Testis (tissue), 3 donors: ENCODE data around the gene EXOC4. TPM values are rescaled to one million over a fixed set of nuclear protein-coding genes. Genes with fewer than 3 reads are reported as not detected.

Experiments used
- DNase-seq: peaks from one replicate; pipeline ENCODE4 v3.0.0-alpha.2; 2019
- H3K27ac ChIP-seq, 2 donors: fragments of 200-600 bp; sonication (generic); one replicate each; pipeline ENCODE4 v1.5.1; 2019
- H3K27me3 ChIP-seq: fragments of 200-600 bp; sonication (generic); one replicate; pipeline ENCODE4 v1.5.1; 2019
- H3K36me3 ChIP-seq: fragments of 200-600 bp; sonication (generic); one replicate; pipeline ENCODE4 v1.5.1; 2017; ENCODE audit warnings: low read depth; ENCODE audit errors: missing control alignments
- H3K4me1 ChIP-seq: fragments of 200-600 bp; sonication (generic); one replicate; pipeline ENCODE4 v1.5.1; 2019
- H3K4me3 ChIP-seq, 2 donors: fragments of 200-600 bp; sonication (generic); one replicate each; pipeline ENCODE4 v1.5.1; 2017 to 2019
- H3K9me3 ChIP-seq: fragments of 200-600 bp; sonication (generic); one replicate; pipeline ENCODE4 v1.5.1; 2017
- POLR2A ChIP-seq: fragments of 450-650 bp; IDR thresholded peaks from one replicate; pipeline ENCODE4 v1.6.1; 2017; ENCODE audit warnings: antibody characterized with exemption, mild to moderate bottlenecking, moderate library complexity
- WGBS, 2 donors: methylation state at CpG; one replicate each; pipeline ENCODE4 v1.1.5; 2018; 5-methylcytosine and 5-hydroxymethylcytosine counted together
- intact Hi-C: fragments of 100-400 bp; cut with DNase I; formaldehyde crosslinking; loops from one replicate; pipeline ENCODE4 v1.15.1; 2023; ENCODE audit warnings: low total_unique reads
- polyA plus RNA-seq: library from polyadenylated mRNA; stranded (reverse); fragments of 350-450 nt; fragmentation: Illumina TruSeq; extraction: RNeasy Lipid Tissue Mini Kit (QIAGEN cat#74804); gene quantifications from one replicate; pipeline ENCODE4 v1.2.3, GENCODE V29; 2014; ENCODE audit warnings: low read depth, low replicate concordance; ENCODE audit not compliant: insufficient read depth
- total RNA-seq, 2 donors: library from RNA; depleted of rRNA; stranded (reverse); fragments of >200 nt; gene quantifications; one replicate each; pipeline ENCODE4 v1.2.3, GENCODE V29; 2016
- TF ChIP-seq, protein P1 (sequence below), 3 experiments: fragments of 450-650 bp in 2 of 3; fragments of 200-600 bp in 1 of 3; sonication (generic) in 1 of 3; IDR thresholded peaks; one replicate each; pipeline ENCODE4 v1.5.1; 2016 to 2019; ENCODE audit warnings: antibody characterized with exemption in 3 of 3, mild to moderate bottlenecking in 2 of 3, moderate library complexity in 1 of 3

EXOC4 gene
- total and polyA plus RNA-seq, 3 donors from 2014 or later: 47.4 to 169 (median 142) TPM

DNA sequence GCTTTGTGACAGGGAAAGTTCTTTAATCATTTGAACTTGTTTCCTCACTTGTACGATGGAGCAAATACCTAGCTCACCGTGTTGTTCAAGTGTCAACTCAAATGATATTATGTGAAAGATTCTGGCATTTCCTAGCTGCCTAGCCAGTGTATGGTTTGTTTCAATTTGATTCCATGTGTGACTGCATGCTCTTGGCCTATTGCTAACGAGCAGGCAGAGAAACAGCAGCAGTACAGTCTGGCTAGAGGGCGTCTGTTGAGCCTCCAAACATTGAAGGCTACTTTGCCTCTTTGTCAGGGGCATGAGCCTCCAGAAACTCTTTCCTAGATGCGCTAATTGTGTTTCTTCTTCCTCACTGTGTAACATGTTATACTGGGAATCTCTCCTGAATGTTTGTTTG, 417.4 kb downstream of the EXOC4 start:
- H3K27me3 ChIP-seq: no peaks in the 10 kb centered on the region
- WGBS, 2 donors: 79 to 88% methylated on average over 5 of the region's 5 CpGs

DNA sequence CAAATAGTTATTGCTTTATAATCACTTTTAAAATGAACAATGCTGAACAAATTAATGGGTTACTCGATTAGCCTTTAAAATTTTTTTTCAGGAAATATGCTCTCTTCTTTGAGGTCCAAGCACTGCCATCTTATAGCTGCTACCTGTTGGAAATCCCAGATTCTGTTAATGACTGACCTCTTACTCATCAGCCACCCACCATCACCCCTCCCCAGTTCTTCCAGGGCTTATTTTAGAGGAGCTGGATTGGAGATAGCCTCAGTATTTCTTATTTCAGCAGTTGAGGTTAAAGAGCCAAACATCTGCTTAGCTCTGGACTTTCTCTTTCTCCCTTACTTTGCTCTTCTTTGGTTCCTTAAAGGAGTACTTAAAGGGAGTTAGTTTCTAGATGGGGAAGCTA, 420.0 kb downstream of the EXOC4 start:
- no peaks in the 10 kb centered on the region for H3K4me1 ChIP-seq
- TF ChIP-seq POLR2A: no peak
- TF ChIP-seq, protein P1, sequence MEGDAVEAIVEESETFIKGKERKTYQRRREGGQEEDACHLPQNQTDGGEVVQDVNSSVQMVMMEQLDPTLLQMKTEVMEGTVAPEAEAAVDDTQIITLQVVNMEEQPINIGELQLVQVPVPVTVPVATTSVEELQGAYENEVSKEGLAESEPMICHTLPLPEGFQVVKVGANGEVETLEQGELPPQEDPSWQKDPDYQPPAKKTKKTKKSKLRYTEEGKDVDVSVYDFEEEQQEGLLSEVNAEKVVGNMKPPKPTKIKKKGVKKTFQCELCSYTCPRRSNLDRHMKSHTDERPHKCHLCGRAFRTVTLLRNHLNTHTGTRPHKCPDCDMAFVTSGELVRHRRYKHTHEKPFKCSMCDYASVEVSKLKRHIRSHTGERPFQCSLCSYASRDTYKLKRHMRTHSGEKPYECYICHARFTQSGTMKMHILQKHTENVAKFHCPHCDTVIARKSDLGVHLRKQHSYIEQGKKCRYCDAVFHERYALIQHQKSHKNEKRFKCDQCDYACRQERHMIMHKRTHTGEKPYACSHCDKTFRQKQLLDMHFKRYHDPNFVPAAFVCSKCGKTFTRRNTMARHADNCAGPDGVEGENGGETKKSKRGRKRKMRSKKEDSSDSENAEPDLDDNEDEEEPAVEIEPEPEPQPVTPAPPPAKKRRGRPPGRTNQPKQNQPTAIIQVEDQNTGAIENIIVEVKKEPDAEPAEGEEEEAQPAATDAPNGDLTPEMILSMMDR (IDR thresholded peaks at IDR 0.05): no peak
- H3K36me3 ChIP-seq: no peaks in the 10 kb centered on the region
- no peak overlapping the region for H3K27ac ChIP-seq
- H3K27me3 ChIP-seq: no peaks in the 10 kb centered on the region
- no peak for DNase-seq
- H3K4me3 ChIP-seq: no peak overlapping the region
- intact Hi-C loops: no loop called here
- 87 to 95% methylated on average over 1 of the region's 1 CpG for WGBS, 2 donors
- no peaks in the 10 kb centered on the region for H3K9me3 ChIP-seq

More for the DNA sequence above, 417.4 kb downstream of the EXOC4 start:
- H3K36me3 ChIP-seq: no peaks in the 10 kb centered on the region
- DNase-seq: no peak
- H3K4me1 ChIP-seq: no peaks in the 10 kb centered on the region
- intact Hi-C loops: no loop called here
- no peaks in the 10 kb centered on the region for H3K9me3 ChIP-seq
- H3K4me3 ChIP-seq: no peak overlapping the region
- H3K27ac ChIP-seq: no peak overlapping the region
- TF ChIP-seq POLR2A: no peak
- TF ChIP-seq, protein P1 (IDR thresholded peaks at IDR 0.05): no peak

DNA sequence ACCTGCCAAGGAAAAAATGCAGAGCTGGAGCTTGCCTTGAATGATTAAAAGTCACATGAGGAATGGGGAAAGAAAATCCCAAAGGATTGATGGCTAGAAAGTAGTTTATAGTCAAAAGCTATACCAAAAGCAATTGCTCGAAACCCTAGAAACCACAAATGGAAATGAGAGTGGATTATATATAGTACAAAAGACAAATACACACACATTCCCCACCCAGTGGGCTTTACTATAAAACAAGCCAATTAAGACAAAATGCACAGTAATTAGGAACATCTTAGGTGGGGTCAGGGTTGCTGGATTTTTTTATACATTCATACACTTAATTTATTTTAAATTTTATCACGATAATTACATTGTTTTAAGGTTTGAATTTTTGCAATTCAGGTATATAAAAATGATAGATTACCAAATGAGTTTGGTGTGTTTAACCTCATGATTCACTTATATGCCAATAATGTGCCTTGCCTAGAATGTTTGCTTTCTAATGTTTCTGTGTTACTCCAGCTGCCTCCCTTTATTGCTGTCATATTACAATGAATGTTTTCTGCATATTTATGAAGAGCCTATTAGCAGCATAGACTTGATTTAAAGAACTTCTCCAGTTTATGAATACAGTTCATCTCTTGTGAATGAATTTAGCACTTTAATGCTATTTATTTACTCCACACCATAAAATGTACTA, 421.3 kb downstream of the EXOC4 start:
- intact Hi-C loops: no loop called here

DNA sequence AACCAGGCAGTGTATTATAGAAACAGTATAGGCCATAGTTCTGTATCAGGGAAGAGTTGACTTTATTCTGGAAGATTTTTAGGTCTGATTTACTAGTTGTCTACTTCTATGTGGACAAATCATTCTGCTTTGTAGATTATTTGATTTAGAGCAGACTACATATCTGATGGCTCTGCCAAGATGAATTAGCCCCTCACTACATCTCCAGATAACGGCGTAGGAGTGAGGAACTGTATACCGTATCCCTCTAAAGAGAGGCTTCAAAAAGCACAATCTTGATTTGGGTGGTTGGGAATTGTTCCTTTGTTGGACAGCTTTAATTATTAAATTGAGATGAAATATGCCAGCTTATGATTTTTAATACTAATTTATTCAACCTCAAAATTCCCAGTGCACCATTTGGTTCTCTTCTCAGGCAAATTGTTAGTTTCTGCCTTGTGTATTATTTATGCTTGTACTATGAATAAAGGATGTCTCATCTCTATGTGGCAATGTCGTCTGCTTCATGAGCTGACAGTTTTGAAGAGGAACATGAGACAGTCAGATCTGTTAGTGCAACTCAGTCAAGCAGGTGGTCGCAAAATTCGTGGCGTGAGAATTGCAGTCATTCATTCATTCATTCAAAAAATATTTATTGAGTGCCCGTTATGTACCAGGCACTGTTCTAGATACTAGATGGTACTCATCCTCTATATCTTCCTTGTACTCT, 422.8 kb downstream of the EXOC4 start:
- DNase-seq: no peak
- Histone ChIP-seq H3K4me3 (no peak overlapping the region), H3K4me1 (no peaks in the 10 kb centered on the region), H3K9me3 (no peaks in the 10 kb centered on the region), H3K27ac (no peak overlapping the region), H3K27me3 (no peaks in the 10 kb centered on the region), H3K36me3 (no peaks in the 10 kb centered on the region)
- intact Hi-C loops: no loop called here
- WGBS, 2 donors: 94 to 95% methylated on average over 8 of the region's 8 CpGs
- TF ChIP-seq, protein P1 (IDR thresholded peaks at IDR 0.05): no peak
- TF ChIP-seq POLR2A: no peak

More for the DNA sequence above, 421.3 kb downstream of the EXOC4 start:
- Histone ChIP-seq H3K27me3 (no peaks in the 10 kb centered on the region), H3K4me1 (no peaks in the 10 kb centered on the region), H3K4me3 (no peak overlapping the region), H3K27ac (no peak overlapping the region), H3K9me3 (no peaks in the 10 kb centered on the region), H3K36me3 (no peaks in the 10 kb centered on the region)
- no peak for TF ChIP-seq POLR2A
- TF ChIP-seq, protein P1 (IDR thresholded peaks at IDR 0.05): no peak
- 86 to 87% methylated on average over 2 of the region's 2 CpGs for WGBS, 2 donors
- no peak for DNase-seq
